ENCODE data around the gene SLC22A14. TPM values are rescaled to one million over a fixed set of nuclear protein-coding genes. Genes with fewer than 3 reads are reported as not detected.
A peak's percentile ranks its signal among the peaks of the same experiment; 100 is the strongest.

Gene SLC22A14
- total and polyA plus RNA-seq, 8 donors: 0.12 to 0.35 (median 0.14) TPM; not detected in 4

DNA sequence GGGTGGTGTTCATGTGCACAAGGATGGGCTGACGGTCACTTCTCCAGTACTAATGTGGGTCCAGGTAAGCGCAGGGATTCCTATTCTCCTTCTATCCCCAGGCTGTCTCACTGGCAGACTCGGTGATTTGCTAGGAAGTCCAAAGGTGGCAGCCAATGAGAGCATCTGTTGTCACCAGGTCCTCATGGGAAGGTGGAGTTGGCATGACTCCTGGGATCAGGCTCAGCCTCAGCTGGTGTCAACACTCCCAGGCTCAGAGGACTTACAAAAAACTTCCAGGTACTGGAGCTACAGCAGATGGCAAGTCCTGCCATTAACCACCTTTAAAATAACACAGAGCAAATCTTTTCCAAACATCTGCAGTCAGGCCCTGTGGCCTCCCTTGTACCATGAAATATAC lies 78.3 kb downstream of the SLC22A14 start:
- Histone ChIP-seq H3K27me3 (no peaks in the 10 kb centered on the region), H3K36me3 (peaks cover 0 to 9% (median 0%) of the 10 kb centered on the region in 3 donors), H3K4me1 (no peaks in the 10 kb centered on the region), H3K4me3 (no peak overlapping the region), H3K27ac (no peak overlapping the region), H3K9me3 (no peaks in the 10 kb centered on the region)
- ATAC-seq (peak in 2 of 4 donors; percentile 69 to 89), FAIRE-seq (no peak), DNase-seq (peak in 2 of 6 donors; percentile 32 to 57)
- intact Hi-C loops (cut with DNase I): loop anchor here in 1 of 3 donors (10.0 kb wide), 1 partner anchor 114 kb away; no protein-coding TSS in a partner anchor
- WGBS, 2 donors: 81 to 83% methylated on average over 3 of the region's 3 CpGs
- TF ChIP-seq CTCF (IDR thresholded peaks at IDR 0.05): no peak

DNA sequence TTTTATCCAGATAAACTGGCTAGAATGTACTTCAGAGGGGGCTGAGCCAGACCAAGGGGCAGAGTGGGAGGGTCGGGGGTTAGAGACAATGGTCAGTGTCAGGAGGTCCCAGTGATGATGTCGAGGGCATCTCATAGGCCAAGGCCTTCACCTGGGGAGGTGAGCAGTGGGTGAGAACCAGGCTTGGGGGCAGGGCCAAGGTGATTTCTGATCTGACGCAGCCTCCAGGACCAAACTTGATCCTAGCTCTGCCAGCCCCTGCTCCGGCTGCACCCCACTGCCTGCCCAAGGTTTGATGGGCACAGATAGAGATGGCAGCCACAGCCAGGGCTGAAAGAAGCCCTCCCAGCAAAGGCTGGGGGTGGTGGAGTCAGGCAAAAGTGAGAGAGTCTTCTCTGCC lies 79.4 kb downstream of the SLC22A14 start:
- DNase-seq (no peak), FAIRE-seq (no peak), ATAC-seq (no peak)
- H3K36me3 ChIP-seq: peaks cover 0 to 9% (median 0%) of the 10 kb centered on the region in 3 donors
- TF ChIP-seq CTCF (IDR thresholded peaks at IDR 0.05): no peak
- H3K9me3 ChIP-seq: no peaks in the 10 kb centered on the region
- H3K27ac ChIP-seq: no peak overlapping the region
- no peak overlapping the region for H3K4me3 ChIP-seq
- 69 to 72% methylated on average over 4 of the region's 4 CpGs for WGBS, 2 donors
- H3K4me1 ChIP-seq: no peaks in the 10 kb centered on the region
- intact Hi-C loops (cut with DNase I): loop anchor here in 1 of 3 donors (10.0 kb wide), 1 partner anchor 113 kb away; no protein-coding TSS in a partner anchor
- H3K27me3 ChIP-seq: no peaks in the 10 kb centered on the region

- DNase-seq: no peak
- H3K4me1 ChIP-seq: no peaks in the 10 kb centered on the region
- H3K36me3 ChIP-seq: peaks cover 0 to 9% (median 0%) of the 10 kb centered on the region in 3 donors
- ATAC-seq: no peak
- TF ChIP-seq CTCF (IDR thresholded peaks at IDR 0.05): no peak
- H3K27me3 ChIP-seq: no peaks in the 10 kb centered on the region
- H3K9me3 ChIP-seq: no peaks in the 10 kb centered on the region
- no peak overlapping the region for H3K4me3 ChIP-seq
- intact Hi-C loops (cut with DNase I): loop anchor here in 1 of 3 donors (10.0 kb wide), 1 partner anchor 112 kb away; no protein-coding TSS in a partner anchor
- no peak overlapping the region for H3K27ac ChIP-seq
- 92 to 95% methylated on average over 9 of the region's 9 CpGs for WGBS, 2 donors
- FAIRE-seq: no peak
These were observed 80.7 kb downstream of the SLC22A14 start for GRCh38 chr3:38362825-38363224.

DNA sequence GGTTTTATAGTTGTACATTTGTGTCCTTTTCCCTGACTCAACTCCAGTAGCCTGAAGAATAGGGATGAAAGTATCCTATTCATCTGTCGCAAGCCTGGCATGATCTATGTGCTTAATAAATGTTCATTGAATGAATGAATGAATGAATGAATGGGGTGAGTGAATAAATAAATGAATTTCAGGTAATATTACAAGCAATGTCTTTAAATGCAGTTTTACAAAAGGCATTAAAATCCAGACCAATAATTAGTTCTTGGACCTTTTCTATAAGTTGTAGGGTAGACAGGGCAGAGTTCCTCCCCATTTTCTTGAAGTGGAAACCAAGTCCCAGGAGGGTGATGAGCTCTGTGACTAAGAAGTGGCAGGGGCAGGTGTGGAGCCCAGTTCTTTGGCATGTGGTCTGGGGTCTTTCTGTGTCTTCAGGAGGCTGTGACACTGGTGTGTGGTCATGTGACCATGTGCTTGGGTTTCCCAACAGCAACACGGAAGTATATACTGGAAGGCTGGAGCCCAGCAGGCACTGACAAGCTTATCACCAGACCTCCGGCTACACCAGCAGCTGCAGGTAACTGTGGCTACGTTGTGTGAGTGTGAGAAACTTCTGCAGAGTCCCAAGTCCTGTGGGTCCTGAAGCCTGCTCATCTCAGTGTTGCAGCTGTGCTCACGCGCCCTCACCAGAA lies 82.8 kb downstream of the SLC22A14 start:
- no peak overlapping the region for H3K4me3 ChIP-seq
- no peaks in the 10 kb centered on the region for H3K27me3 ChIP-seq
- ATAC-seq: peak in 3 of 4 donors; percentile 71 to 73 (median 73)
- no peak for FAIRE-seq
- H3K27ac ChIP-seq: no peak overlapping the region
- no peaks in the 10 kb centered on the region for H3K4me1 ChIP-seq
- peak in 1 of 6 donors; percentile 40 for DNase-seq
- intact Hi-C loops (cut with DNase I): loop anchor here in 1 of 3 donors (10.0 kb wide), 1 partner anchor 110 kb away; no protein-coding TSS in a partner anchor
- no peak for TF ChIP-seq CTCF (IDR thresholded peaks at IDR 0.05)
- H3K9me3 ChIP-seq: no peaks in the 10 kb centered on the region
- 71 to 72% methylated on average over 6 of the region's 6 CpGs for WGBS, 2 donors
- H3K36me3 ChIP-seq: peaks cover 0 to 9% (median 0%) of the 10 kb centered on the region in 3 donors
